GM23338 (cell line): ENCODE results near the gene PPL.

ENCODE experiments used
- CREB1 ChIP-seq: fragments of 250-450 bp; sonication (Bioruptor Pico); IDR thresholded peaks from 2 replicates; pipeline ENCODE4 v1.5.0; 2020; ENCODE audit warnings: low read depth, mild to moderate bottlenecking, moderate library complexity
- EZH2 ChIP-seq: fragments of 200-600 bp; sonication (generic); IDR thresholded peaks from one replicate; pipeline ENCODE4 v1.8.0; 2017; ENCODE audit warnings: antibody characterized with exemption, mild to moderate bottlenecking, low read depth; ENCODE audit not compliant: unreplicated experiment
- EZH2phosphoT487 ChIP-seq: fragments of 200-600 bp; sonication (generic); IDR thresholded peaks from one replicate; pipeline ENCODE4 v1.8.1; 2018; ENCODE audit warnings: antibody characterized with exemption; ENCODE audit not compliant: unreplicated experiment
- JUNB ChIP-seq: IDR thresholded peaks from one replicate; pipeline ENCODE4 v1.6.1; 2016; ENCODE audit warnings: antibody characterized with exemption; ENCODE audit not compliant: unreplicated experiment
- NANOG ChIP-seq: IDR thresholded peaks from 2 replicates; pipeline ENCODE4 v1.6.1; 2016; ENCODE audit warnings: antibody characterized with exemption, borderline replicate concordance
- POLR2AphosphoS5 ChIP-seq: IDR thresholded peaks from 2 replicates; pipeline ENCODE4 v1.6.1; 2016; ENCODE audit warnings: antibody characterized with exemption, low read depth
- STAT1 ChIP-seq: IDR thresholded peaks from one replicate; pipeline ENCODE4 v1.6.1; 2016; ENCODE audit warnings: antibody characterized with exemption; ENCODE audit not compliant: unreplicated experiment
- ZNF114 ChIP-seq: fragments of 250-450 bp; sonication (Bioruptor Pico); IDR thresholded peaks from 2 replicates; pipeline ENCODE4 v1.5.0; 2020; ENCODE audit warnings: mild to moderate bottlenecking, moderate library complexity
- ZNF331 ChIP-seq: fragments of 250-450 bp; sonication (Bioruptor Pico); IDR thresholded peaks from 2 replicates; pipeline ENCODE4 v1.5.0; 2020; ENCODE audit warnings: low read depth, mild to moderate bottlenecking, moderate library complexity
- TF ChIP-seq, protein P1 (sequence below), 2 experiments: fragments of 200-600 bp in 1 of 2; sonication (generic) in 1 of 2; conservative IDR thresholded peaks; 2 replicates each; pipeline versions ENCODE4 v1.5.1 to v1.6.1; 2016 to 2017; ENCODE audit warnings: antibody characterized with exemption in 2 of 2, low read depth in 2 of 2, mild to moderate bottlenecking in 2 of 2, moderate library complexity in 1 of 2
- TF ChIP-seq, protein P2 (sequence below): IDR thresholded peaks from one replicate; pipeline ENCODE4 v1.6.1; 2018; ENCODE audit warnings: antibody characterized with exemption; ENCODE audit not compliant: unreplicated experiment
- TF ChIP-seq, protein P3 (sequence below): fragments of 250-450 bp; sonication (Bioruptor Pico); IDR thresholded peaks from 2 replicates; pipeline ENCODE4 v1.5.0; 2020; ENCODE audit warnings: mild to moderate bottlenecking, moderate library complexity
- TF ChIP-seq, protein P4 (sequence below): IDR thresholded peaks from 2 replicates; pipeline ENCODE4 v1.6.1; 2016; ENCODE audit warnings: antibody characterized with exemption

DNA sequence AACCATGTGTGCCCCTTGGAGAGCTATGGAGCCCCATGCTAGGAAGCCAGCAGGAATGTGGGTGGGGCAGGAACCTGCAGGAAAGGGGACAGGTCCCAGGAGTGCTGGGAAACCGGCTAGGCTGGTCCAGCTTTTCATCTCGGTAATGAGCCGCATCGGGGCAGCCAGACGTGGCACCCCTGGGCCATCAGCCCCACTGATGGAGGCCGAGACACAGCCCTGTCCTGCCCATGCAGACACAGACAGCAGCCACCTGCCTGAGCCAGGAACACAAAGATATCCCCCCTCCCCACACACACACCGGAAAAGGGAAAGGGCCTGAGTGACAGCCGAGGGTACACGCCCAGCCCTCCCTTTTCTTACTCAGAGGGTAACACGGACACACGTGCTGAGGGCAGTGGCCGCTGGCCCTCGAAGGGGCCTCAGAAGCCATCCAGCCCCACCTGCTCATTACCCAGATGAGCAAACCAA lies 18.1 kb downstream of the PPL start:
- TF ChIP-seq, protein P1, sequence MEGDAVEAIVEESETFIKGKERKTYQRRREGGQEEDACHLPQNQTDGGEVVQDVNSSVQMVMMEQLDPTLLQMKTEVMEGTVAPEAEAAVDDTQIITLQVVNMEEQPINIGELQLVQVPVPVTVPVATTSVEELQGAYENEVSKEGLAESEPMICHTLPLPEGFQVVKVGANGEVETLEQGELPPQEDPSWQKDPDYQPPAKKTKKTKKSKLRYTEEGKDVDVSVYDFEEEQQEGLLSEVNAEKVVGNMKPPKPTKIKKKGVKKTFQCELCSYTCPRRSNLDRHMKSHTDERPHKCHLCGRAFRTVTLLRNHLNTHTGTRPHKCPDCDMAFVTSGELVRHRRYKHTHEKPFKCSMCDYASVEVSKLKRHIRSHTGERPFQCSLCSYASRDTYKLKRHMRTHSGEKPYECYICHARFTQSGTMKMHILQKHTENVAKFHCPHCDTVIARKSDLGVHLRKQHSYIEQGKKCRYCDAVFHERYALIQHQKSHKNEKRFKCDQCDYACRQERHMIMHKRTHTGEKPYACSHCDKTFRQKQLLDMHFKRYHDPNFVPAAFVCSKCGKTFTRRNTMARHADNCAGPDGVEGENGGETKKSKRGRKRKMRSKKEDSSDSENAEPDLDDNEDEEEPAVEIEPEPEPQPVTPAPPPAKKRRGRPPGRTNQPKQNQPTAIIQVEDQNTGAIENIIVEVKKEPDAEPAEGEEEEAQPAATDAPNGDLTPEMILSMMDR (conservative IDR thresholded peaks at IDR 0.05; ENCODE audit: low read depth in 2 of 2) = no peak
- TF ChIP-seq EZH2 (no peak), EZH2phosphoT487 (no peak), JUNB (no peak), POLR2AphosphoS5 (no peak), STAT1 (no peak), CREB1 (CRISPR knock-in tag) (no peak), ZNF114 (CRISPR knock-in tag) (no peak), ZNF331 (no peak), NANOG (no peak)
- TF ChIP-seq, protein P2, sequence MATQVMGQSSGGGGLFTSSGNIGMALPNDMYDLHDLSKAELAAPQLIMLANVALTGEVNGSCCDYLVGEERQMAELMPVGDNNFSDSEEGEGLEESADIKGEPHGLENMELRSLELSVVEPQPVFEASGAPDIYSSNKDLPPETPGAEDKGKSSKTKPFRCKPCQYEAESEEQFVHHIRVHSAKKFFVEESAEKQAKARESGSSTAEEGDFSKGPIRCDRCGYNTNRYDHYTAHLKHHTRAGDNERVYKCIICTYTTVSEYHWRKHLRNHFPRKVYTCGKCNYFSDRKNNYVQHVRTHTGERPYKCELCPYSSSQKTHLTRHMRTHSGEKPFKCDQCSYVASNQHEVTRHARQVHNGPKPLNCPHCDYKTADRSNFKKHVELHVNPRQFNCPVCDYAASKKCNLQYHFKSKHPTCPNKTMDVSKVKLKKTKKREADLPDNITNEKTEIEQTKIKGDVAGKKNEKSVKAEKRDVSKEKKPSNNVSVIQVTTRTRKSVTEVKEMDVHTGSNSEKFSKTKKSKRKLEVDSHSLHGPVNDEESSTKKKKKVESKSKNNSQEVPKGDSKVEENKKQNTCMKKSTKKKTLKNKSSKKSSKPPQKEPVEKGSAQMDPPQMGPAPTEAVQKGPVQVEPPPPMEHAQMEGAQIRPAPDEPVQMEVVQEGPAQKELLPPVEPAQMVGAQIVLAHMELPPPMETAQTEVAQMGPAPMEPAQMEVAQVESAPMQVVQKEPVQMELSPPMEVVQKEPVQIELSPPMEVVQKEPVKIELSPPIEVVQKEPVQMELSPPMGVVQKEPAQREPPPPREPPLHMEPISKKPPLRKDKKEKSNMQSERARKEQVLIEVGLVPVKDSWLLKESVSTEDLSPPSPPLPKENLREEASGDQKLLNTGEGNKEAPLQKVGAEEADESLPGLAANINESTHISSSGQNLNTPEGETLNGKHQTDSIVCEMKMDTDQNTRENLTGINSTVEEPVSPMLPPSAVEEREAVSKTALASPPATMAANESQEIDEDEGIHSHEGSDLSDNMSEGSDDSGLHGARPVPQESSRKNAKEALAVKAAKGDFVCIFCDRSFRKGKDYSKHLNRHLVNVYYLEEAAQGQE = no peak
- TF ChIP-seq, protein P3, sequence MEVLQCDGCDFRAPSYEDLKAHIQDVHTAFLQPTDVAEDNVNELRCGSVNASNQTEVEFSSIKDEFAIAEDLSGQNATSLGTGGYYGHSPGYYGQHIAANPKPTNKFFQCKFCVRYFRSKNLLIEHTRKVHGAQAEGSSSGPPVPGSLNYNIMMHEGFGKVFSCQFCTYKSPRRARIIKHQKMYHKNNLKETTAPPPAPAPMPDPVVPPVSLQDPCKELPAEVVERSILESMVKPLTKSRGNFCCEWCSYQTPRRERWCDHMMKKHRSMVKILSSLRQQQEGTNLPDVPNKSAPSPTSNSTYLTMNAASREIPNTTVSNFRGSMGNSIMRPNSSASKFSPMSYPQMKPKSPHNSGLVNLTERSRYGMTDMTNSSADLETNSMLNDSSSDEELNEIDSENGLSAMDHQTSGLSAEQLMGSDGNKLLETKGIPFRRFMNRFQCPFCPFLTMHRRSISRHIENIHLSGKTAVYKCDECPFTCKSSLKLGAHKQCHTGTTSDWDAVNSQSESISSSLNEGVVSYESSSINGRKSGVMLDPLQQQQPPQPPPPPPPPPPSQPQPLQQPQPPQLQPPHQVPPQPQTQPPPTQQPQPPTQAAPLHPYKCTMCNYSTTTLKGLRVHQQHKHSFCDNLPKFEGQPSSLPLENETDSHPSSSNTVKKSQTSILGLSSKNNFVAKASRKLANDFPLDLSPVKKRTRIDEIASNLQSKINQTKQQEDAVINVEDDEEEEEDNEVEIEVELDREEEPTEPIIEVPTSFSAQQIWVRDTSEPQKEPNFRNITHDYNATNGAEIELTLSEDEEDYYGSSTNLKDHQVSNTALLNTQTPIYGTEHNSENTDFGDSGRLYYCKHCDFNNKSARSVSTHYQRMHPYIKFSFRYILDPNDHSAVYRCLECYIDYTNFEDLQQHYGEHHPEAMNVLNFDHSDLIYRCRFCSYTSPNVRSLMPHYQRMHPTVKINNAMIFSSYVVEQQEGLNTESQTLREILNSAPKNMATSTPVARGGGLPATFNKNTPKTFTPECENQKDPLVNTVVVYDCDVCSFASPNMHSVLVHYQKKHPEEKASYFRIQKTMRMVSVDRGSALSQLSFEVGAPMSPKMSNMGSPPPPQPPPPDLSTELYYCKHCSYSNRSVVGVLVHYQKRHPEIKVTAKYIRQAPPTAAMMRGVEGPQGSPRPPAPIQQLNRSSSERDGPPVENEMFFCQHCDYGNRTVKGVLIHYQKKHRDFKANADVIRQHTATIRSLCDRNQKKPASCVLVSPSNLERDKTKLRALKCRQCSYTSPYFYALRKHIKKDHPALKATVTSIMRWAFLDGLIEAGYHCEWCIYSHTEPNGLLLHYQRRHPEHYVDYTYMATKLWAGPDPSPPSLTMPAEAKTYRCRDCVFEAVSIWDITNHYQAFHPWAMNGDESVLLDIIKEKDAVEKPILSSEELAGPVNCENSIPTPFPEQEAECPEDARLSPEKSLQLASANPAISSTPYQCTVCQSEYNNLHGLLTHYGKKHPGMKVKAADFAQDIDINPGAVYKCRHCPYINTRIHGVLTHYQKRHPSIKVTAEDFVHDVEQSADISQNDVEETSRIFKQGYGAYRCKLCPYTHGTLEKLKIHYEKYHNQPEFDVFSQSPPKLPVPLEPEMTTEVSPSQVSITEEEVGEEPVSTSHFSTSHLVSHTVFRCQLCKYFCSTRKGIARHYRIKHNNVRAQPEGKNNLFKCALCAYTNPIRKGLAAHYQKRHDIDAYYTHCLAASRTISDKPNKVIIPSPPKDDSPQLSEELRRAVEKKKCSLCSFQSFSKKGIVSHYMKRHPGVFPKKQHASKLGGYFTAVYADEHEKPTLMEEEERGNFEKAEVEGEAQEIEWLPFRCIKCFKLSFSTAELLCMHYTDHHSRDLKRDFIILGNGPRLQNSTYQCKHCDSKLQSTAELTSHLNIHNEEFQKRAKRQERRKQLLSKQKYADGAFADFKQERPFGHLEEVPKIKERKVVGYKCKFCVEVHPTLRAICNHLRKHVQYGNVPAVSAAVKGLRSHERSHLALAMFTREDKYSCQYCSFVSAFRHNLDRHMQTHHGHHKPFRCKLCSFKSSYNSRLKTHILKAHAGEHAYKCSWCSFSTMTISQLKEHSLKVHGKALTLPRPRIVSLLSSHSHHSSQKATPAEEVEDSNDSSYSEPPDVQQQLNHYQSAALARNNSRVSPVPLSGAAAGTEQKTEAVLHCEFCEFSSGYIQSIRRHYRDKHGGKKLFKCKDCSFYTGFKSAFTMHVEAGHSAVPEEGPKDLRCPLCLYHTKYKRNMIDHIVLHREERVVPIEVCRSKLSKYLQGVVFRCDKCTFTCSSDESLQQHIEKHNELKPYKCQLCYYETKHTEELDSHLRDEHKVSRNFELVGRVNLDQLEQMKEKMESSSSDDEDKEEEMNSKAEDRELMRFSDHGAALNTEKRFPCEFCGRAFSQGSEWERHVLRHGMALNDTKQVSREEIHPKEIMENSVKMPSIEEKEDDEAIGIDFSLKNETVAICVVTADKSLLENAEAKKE (CRISPR knock-in tag) = no peak
- TF ChIP-seq, protein P4, sequence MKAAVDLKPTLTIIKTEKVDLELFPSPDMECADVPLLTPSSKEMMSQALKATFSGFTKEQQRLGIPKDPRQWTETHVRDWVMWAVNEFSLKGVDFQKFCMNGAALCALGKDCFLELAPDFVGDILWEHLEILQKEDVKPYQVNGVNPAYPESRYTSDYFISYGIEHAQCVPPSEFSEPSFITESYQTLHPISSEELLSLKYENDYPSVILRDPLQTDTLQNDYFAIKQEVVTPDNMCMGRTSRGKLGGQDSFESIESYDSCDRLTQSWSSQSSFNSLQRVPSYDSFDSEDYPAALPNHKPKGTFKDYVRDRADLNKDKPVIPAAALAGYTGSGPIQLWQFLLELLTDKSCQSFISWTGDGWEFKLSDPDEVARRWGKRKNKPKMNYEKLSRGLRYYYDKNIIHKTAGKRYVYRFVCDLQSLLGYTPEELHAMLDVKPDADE = no peak
